Cardiac fibroblast (primary cell): ENCODE measurements around the gene CCDC178.
"Not testable (repeated sequence)": the region's sequence is repeated elsewhere in the genome, so short reads cannot be mapped to it uniquely, and the experiment has no call there.

ENCODE experiments used
- DNase-seq, 2 donors: peaks; one replicate each; pipeline versions ENCODE4 v3.0.0 to v3.0.0-alpha.2; 2010; ENCODE audit warnings: low read depth in 2 of 2
- H3K4me3 ChIP-seq, 2 donors: replicated peaks in 1 of 2; 1 replicate in 1 of 2; 2 replicates in 1 of 2; pipeline ENCODE4 v1.5.1; 2011; ENCODE audit warnings: low read depth in 2 of 2, low read length in 2 of 2, mild to moderate bottlenecking in 2 of 2, moderate library complexity in 1 of 2
- CTCF ChIP-seq: IDR thresholded peaks from one replicate; pipeline ENCODE4 v1.5.1; 2011; ENCODE audit warnings: low read depth, mild to moderate bottlenecking, low read length, inconsistent platforms

Gene CCDC178

GRCh38 chr18:33161131-33161530 is 279.4 kb downstream of the CCDC178 start:
- H3K4me3 ChIP-seq: no peak overlapping the region
- no peak for TF ChIP-seq CTCF
- no peak for DNase-seq

GRCh38 chr18:33159151-33159550 is 281.4 kb downstream of the CCDC178 start:
- TF ChIP-seq CTCF: no peak
- no peak for DNase-seq
- H3K4me3 ChIP-seq: no peak overlapping the region

DNA sequence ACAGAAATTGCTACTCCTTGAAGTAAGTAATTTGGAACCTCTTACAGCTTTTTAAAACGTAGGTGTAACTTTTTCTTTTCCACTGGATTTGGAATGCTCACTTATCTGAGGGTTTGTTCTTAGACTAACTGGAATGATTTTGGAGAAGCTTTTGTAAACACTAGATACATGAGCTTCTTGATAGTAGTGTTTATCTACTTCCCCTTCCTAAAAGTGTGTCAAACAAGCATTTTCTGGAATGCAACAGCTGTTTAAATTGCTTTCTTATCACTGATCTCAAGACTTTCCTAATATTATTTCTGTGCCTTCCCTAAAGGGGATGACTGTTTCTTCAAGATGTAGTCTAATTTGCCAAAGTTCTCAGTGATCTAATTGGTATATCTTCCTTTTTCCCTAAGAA is 282.6 kb downstream of the CCDC178 start:
- no peak overlapping the region for H3K4me3 ChIP-seq
- TF ChIP-seq CTCF: no peak
- DNase-seq: no peak

GRCh38 chr18:33156906-33157470 is 283.5 kb downstream of the CCDC178 start:
- no peak overlapping the region for H3K4me3 ChIP-seq
- no peak for DNase-seq
- no peak for TF ChIP-seq CTCF

DNA sequence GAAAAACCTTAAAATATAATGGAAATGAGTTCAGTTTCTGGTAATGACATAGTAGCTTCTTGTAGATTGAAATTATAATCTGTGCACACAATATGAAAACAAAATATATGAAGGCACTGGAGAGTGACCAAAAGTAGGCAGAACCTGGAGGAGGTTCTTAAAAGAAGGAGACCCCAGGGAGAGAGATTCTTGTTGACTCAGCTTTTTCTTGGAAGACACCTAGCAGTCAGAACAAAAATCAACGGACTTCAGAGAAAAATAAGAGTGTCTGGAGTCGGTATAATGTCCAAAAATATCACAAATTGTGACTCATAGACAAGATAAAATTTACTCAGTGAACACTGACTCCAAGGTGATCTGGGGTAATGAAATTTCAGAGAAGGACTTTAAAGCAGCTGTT is 286.5 kb downstream of the CCDC178 start:
- TF ChIP-seq CTCF: no peak
- no peak overlapping the region for H3K4me3 ChIP-seq
- DNase-seq: no peak

GRCh38 chr18:33152376-33152775 is 288.1 kb downstream of the CCDC178 start:
- no peak for TF ChIP-seq CTCF
- no peak overlapping the region for H3K4me3 ChIP-seq
- DNase-seq: no peak

- DNase-seq, H3K4me3 ChIP-seq: not testable (repeated sequence)
Measured at GRCh38 chr18:33147811-33148210, 292.7 kb downstream of the CCDC178 start.
